Measurements from ENCODE around the gene C5AR2. TPM values are rescaled to one million over a fixed set of nuclear protein-coding genes. Genes with fewer than 3 reads are reported as not detected.
"Not testable (repeated sequence)": the region's sequence is repeated elsewhere in the genome, so short reads cannot be mapped to it uniquely, and the experiment has no call there.

The C5AR2 gene
- total RNA-seq, 1 donor from 2014 or later = 0.86 TPM

DNA sequence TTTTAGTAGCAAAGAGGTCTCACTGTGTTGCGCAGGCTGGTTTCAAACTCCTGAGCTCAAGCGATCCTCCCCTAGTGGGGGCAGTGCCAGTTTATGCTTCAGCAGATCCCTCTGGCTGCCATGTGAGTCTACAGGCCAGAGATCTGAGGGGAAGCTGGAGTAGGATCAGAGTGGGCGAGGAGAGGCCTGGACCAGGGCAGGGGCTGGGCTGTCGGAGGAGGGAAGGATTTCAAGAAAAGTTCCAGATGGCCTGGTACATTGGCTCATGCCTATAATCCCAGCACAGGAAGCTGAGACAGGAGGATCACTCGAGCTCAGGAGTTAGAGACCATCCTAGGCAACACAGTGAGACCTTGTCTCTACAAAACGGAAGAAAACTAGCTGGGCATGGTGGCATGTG lies 27.0 kb downstream of the C5AR2 start:
- intact Hi-C loops (cut with micrococcal nuclease) = no loop called here

DNA sequence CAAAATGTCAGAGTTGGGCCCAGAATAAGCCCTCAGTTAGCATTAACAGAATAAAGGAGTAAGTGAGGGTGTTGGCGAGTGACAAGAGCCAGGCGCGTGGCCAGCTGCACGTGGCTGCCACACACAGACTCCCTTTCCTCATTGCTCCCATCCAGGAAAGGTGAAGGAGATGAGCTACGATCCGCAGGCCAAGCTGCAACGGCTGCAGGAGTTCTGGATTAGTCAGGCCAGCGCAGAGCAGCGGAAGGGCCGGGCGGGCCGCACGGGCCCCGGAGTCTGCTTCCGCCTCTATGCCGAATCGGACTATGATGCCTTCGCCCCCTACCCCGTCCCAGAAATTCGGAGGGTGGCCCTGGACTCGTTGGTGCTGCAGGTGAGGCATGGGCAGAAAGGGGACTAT lies 30.3 kb downstream of the C5AR2 start:
- intact Hi-C loops (cut with micrococcal nuclease) = no loop called here

DNA sequence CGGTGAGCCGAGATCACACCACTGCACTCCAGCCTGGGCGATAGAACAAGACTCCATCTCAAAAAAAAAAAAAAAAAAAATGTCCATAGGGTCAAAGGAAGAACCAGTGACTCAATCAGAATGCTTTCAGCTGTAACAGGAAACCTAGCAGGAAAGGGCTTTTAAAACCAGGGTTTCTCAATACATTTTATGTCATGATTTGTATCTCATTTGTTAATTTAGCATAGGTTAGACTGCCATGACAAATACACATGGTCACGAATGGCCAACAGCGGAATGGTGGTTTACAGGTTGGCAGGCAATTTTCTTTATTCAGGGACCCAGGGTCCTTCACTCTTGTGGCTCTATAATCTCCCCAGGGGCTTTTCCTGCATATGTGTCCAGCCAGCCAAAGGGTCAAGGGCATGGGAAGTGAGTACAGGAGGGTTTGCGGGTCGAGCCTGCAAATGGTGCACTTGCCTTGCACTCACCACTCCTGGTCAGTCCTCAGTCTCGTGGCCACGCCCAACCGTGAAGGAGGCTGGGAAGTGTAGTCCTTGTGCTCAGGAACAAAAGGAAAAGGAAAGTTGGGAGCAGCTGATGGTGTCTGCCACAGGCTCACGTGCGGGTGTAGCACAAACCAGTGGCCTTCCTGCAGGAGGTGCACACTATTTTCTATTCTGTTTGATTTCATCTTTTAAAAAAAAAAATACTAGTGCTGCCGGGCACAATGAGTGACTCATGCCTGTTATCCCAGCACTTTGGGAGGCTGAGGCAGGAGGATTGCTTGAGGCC lies 32.0 kb downstream of the C5AR2 start:
- intact Hi-C loops (cut with micrococcal nuclease) = no loop called here

DNA sequence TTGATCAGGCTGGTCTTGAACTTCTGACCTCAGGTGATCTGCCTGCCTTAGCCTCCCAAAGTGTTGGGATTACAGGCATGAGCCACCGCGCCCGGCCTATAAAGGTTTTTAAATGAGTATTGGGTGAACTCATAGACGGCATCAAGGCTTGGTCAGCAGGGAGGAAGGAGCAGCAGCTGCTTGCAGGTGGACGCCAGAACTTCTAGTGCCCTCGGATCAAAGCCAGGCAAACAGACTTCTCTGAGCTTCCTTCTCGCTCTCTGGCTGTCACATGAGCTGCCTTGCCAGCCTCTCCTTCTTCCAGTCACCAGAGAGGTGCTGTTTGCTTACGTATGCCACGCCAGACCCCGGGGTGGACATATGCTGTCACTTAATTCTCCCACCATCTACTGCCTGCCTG lies 33.5 kb downstream of the C5AR2 start:
- intact Hi-C loops (cut with micrococcal nuclease) = not testable (repeated sequence)

DNA sequence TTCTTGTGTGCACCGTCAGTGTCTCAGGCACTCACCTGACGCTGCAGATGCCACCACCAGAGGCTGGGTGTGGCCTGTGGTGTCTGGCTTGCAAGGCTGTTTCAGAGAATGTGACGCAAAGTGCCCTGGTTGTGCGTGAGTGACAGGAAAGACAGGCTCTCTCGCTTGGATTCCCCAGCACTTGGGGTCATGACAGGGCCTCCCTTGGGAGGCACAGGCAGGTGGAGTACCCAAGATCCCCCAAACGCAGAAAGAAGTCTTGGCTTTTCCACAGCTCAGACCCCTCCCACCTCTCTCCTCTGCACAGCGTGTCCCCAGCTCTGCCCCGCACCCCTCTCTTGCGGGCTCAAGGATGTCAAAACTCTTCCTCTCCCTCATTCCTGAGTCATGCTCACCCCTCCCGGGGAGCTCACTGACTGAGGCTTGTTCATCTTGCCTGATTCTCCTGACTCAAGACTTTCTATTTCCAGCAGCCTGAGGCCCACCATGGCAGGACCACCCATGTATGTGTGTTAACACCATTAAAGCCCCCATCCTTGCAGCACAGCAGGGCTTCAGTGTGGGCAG lies 38.2 kb downstream of the C5AR2 start:
- intact Hi-C loops (cut with micrococcal nuclease) = no loop called here

DNA sequence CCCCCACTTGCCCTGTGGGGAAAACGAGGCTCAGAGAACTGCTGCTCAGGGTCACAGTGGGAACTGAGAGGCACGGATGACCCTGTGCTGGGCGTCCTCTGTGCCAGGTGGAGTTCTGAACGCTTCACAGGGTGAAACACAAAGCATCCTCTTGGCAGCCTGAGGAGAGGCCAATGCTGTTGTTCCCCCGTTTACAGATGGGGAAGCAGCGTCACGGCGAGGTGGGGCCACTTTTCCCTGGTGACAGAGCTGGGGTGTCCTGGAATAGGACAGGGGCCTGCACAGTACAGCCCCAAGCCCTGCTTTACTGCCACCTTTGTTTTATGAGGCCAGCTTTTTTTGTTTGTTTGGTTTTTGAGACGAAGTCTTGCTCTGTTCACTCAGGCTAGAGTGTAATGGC lies 39.3 kb downstream of the C5AR2 start:
- intact Hi-C loops (cut with micrococcal nuclease) = no loop called here

DNA sequence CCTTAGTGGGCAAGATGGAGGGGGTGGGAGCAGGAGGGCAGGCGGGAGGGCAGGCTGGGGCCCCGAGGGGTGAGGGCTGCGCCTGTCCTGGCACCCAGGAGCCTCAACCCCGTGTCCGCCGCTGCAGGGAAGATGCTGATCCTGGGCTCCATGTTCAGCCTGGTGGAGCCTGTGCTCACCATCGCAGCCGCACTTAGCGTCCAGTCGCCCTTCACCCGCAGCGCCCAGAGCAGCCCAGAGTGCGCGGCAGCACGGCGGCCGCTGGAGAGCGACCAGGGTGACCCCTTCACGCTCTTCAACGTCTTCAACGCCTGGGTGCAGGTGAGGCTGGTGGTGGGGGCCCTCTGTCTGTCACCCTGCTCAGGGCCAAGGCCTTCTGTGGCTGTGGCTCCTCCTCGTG lies 40.6 kb downstream of the C5AR2 start:
- intact Hi-C loops (cut with micrococcal nuclease) = no loop called here

DNA sequence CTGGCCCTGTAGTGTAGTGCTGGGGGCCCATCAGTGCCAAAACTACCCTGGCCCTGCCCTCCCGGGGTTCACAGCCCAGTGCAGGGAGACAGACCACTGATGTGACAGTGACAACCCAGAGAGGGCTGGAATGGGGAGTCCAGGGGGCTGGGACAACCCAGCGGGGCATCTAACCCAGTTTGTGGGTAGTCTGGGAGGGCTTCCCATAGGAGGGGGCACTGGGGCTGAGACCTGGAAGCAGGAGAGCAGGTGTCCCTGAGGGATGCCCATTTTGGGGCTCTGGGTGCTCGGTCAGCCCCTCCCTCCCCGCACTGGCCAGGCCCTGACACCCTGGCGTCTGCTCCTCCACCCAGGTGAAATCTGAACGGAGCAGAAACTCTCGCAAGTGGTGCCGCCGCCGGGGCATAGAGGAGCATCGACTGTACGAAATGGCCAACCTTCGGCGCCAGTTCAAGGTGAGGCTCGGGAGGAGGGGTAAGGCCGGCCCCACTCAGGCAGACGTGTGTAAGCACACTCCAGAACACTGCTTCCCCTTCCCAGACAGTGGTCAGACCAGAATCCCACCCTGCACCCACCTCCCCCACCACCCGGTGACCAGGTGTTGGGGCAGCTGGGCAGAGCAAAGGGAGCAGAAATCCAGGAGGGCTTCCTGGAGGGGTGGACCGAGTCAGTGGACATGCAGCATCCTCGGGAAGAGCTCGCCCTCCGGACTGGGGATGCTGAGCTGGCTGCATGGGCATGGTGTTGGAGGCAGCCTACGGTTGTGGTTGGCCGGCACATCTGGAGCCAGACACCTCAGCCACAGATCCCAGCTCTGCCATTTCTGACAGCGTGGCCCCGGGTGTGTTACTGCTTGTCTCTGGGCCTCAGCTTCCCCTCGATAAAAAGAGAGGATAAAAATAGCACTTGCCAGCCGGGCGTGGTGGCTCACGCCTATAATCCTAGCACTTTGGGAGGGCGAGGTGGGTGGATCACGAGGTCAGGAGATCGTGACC lies 41.6 kb downstream of the C5AR2 start:
- intact Hi-C loops (cut with micrococcal nuclease) = no loop called here

DNA sequence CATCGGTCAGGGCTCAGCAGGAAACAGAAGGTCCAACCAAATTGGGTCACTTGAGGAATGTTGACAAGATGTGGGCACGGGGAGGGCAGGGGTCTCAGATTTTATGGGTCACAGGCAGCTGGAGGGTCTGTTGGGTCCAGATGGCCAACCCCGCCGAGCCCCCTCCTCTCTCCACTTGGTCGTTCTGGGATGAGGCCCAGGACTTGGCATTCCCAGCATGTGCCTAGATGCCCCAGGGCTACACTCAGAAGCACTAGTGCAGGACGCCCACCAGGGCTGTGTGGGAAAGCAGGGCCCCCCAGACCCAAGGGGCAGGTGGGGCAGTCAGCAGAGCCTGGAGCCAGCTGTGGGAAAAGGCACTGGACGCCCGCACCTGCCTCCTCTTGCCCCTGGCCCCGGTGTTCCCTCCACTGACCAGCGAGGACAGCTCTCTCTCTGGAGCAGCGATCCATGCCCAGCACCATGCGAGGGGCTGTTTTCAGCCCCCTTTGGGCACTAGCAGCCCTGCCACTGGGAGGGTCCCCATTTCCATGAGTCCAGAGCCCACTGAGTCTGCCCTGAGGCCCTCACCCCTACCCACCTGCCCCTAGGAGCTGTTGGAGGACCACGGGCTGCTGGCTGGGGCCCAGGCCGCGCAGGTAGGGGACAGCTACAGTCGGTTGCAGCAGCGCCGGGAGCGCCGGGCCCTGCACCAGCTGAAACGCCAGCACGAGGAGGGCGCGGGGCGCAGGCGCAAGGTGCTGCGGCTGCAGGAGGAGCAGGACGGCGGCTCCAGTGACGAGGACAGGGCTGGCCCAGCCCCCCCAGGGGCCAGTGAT lies 43.1 kb downstream of the C5AR2 start:
- intact Hi-C loops (cut with micrococcal nuclease) = no loop called here

DNA sequence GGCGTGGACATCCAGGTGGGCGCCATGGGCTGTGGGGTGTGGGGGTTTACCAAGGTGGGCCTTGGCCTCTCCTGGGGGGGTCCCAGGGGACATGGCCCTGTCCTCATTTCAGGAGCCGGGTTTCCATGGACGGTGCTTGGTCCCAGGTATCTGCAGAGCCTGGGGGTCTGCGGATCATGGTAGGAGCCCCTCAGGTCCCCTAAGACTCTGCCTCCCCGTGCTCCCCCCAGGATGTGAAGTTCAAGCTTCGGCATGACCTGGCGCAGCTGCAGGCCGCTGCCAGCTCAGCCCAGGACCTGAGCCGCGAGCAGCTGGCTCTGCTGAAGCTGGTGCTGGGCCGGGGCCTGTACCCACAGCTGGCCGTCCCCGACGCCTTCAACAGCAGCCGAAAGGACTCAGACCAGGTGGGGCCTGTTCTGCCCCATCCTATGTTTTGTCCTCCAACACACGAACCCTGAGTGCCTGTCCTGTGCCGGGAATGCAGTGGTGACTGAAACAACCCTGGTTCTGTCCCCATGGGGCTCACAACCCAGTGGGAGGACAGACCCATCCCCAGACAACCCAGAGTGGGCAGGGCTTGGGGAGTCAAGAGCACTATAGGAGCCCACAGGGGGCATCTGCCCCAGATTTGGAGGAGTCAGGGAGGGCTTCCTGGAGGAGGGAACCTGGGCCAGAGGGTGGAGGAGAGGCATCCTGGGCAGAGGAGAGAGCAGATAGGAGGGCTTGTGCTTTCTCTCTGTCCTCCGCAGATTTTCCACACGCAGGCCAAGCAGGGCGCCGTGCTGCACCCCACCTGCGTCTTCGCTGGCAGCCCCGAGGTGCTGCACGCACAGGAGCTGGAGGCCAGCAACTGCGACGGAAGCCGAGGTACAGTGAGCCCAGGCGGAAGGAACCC lies 44.0 kb downstream of the C5AR2 start:
- intact Hi-C loops (cut with micrococcal nuclease) = no loop called here

DNA sequence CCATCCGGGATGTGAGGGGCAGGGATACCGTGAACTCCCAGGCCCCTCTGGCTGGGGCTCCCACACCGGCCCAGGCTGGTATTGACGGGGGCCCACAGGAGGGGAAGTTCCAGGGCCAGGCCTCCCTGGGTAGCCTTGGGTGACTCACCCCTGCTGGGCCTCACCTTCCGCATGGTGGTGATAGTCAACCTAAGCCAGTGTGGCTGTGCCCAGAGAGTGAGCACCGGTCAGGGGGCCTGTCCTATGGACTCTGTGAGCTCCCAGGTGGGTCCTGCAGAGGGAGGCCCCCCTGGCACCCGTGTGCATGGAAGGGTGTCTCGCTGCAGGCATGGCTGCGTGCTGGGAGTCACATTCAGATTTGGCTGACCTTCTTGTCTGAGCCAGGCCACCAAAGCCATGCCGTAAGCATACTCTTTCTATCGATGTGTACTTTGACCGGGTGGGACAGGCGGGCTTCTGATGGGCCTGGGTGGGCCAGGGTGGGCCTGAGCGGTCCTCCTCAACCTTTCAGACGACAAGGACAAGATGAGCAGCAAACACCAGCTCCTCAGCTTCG lies 44.7 kb downstream of the C5AR2 start:
- intact Hi-C loops (cut with micrococcal nuclease) = no loop called here

DNA sequence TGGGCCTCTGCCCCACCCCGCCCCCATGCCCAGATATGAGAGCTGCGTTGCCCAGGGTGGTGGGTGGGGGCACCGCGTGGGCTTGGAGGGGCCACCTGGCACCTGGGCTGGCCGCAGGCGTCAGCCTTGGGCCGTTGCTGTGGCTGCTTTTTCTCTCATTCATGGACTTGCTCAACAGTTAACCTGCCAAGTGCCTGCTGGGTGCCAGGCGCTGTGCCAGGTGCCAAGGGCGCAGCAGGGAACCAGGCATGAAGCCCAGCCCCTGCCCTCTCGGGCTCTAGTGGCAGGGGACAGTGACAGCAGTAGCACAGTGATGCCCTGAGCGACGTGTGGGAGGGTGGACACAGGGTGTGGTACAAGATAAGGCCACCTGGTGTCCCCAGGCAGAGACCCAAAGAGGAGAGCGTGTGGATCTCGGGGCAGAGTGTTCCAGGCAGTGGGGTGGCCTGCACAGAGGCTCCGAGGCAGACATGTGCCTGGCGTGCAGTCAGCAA lies 45.3 kb downstream of the C5AR2 start:
- intact Hi-C loops (cut with micrococcal nuclease) = no loop called here

DNA sequence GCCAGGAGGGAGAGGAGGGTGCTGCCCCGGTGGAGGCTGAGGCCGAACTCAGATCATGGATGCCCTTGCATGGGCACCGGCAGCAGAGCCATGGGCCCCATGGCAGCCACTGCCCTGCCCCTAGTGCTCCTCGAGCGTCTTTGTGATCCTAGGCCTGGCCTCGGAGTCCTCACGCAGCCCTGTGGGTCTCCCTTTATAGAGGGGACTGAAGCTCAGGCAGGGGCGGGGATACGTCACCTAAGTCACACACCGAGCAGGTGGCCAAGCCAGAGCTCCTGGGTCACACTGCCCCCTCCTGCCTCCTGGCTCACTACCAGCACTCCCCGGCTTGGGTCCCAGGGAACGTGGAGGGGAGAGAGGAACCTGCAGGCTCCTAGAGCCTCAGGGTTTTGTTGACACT lies 45.8 kb downstream of the C5AR2 start:
- intact Hi-C loops (cut with micrococcal nuclease) = no loop called here

DNA sequence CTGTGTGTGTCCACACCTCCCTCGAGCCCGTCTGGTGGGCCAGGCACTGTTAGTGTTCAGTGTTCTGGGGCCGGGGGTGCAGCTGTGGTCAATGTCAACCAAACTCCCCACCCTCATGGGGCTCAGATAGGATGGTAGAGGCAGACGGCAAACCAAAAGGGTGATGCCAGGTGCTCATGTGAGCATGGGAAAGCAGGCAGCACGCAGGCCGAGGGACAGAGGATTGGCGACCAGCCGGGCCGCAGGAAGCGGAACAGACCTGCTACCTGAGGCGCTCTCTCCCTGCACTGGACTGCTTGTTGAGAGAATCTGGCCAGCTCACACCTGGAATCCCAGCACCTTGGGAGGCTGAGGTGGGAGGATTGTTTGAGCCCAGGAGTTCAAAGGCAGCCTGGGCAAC lies 46.3 kb downstream of the C5AR2 start:
- intact Hi-C loops (cut with micrococcal nuclease) = no loop called here

DNA sequence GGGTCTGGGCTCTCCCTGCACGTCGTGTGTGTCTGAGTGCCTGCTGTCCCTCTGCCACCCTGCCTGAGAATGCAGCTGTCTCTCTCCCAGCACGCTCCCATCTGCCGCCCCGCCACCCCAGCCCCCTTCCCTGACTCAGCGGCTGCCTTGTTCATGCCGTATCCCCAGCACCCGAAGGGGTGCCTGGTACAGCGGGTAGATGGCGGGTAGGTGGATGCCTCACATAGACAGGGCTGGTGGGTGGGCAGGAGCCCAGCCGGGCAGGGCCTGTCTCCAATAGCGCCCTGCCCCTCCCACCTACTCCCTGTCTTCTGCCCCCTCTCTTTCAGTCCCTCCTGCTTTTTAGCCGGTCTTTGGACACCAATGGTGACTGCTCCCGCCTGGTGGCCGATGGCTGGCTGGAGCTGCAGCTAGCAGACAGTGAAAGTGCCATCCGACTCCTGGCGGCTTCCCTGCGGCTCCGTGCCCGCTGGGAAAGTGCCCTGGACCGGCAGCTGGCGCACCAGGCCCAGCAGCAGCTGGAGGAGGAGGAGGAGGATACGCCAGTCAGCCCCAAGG lies 47.5 kb downstream of the C5AR2 start:
- intact Hi-C loops (cut with micrococcal nuclease) = no loop called here

DNA sequence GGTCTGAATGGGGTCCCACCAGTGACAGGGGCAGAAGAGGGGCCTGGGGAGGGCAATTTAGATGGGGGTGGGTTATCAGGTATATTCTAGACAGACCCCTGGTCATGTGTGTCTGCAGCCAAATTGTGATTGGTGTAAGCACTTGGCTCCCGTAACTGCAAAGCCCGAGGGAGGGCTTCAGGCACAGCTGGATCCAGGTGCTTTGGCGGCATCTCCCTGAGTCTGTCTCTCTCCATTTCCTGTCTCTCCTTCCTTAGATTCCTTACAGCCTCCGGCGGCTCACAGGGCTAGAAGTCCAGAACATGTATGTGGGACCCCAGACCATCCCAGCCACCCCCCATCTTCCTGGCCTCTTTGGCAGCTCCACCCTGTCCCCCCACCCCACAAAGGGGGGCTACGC lies 48.6 kb downstream of the C5AR2 start:
- intact Hi-C loops (cut with micrococcal nuclease) = no loop called here

DNA sequence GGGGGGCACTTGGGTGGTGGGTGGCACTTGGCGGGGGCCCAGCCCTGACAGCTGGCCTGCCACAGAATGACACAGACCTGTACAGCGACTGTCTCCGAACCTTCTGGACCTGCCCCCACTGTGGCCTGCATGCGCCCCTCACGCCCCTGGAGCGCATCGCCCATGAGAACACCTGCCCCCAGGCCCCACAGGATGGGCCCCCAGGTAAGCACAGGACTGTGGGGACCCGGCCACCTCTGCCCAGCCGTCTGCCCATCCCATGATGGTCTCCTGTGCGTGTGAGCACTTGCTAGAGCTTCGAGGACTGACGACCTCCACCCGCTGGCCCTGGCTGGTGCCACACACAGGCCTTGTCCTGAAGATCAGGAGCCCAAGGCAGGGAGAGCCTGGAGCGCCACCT lies 49.1 kb downstream of the C5AR2 start:
- intact Hi-C loops (cut with micrococcal nuclease) = no loop called here

DNA sequence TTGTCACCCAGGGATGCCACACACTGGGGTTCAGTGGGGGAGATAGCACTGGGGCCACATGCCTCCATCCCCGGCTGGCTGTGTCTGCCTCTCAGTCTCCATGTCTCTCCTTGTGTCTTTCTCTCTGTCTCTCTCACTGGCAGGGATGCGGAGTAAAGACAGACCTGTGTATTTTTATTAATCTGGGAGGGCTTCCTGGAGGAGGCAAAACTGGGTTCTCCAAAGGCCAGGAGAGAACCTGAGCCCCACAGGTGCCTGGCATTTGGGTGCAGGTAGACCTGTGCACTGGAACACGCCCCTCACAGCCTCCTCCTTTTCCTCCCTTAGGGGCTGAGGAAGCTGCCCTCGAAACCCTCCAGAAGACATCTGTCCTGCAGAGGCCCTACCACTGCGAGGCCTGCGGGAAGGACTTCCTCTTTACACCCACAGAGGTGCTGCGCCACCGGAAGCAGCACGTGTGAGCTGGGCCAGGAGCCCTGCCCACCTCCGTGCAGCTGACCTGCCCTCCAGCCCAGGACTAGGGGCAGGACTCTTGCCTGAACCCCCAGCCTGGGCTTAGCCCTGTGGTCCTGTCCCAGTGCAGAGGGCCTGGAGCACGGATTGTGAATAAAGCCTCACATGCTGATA lies 49.8 kb downstream of the C5AR2 start:
- intact Hi-C loops (cut with micrococcal nuclease) = no loop called here

DNA sequence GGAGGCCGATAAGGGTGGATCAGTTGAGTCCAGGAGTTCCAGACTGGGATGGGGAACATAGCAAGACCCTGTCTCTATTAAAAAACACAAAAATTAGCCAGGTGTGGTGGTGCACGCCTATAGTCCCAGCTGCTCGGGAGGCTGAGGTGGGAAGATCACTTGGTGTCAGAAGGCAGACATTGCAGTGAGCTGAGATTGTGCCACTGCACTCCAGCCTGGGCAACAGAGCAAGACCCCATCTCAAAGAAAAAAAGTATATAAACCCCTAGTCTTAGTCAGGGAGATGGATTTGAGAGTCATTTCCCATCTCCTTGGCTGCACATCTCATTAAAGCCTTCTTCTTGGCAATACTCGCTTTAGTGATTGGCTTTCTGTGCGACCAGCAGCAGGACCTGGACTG lies 51.9 kb downstream of the C5AR2 start:
- intact Hi-C loops (cut with micrococcal nuclease) = not testable (repeated sequence)

Measured in T-helper 2 cell treated with Interferon-gamma antibody and Interleukin-4, amounts not matched to agents 100 ng/mL and 5 ng/mL, for 36 hours (primary cell).